OCI-LY1 (cell line): ENCODE data around the gene SLC17A8.

Source experiments
- H2AFZ ChIP-seq: fragments of 200-600 bp; sonication (generic), shearing (Covaris generic); 2 replicates; pipeline ENCODE4 v1.6.0; 2014; ENCODE audit warnings: antibody characterized with exemption, mild to moderate bottlenecking, low read length
- H3F3A ChIP-seq: fragments of 200-600 bp; sonication (generic), shearing (Covaris generic); 2 replicates; pipeline ENCODE4 v1.6.0; 2014; ENCODE audit warnings: mild to moderate bottlenecking, antibody characterized with exemption, low read length, moderate library complexity; ENCODE audit not compliant: insufficient read depth
- H3K27ac ChIP-seq: fragments of 200-600 bp; sonication (generic); 2 replicates; pipeline ENCODE4 v1.5.1; 2014; ENCODE audit warnings: low read length, mixed run types, mild to moderate bottlenecking, low read depth; ENCODE audit not compliant: poor library complexity, severe bottlenecking
- H3K27me3 ChIP-seq: fragments of 200-600 bp; sonication (generic); 2 replicates; pipeline ENCODE4 v1.6.0; 2014; ENCODE audit warnings: antibody characterized with exemption, mild to moderate bottlenecking, low read length, moderate library complexity; ENCODE audit not compliant: insufficient read depth
- H3K36me3 ChIP-seq: fragments of 200-600 bp; sonication (generic); 2 replicates; pipeline ENCODE4 v1.6.1; 2014; ENCODE audit warnings: mild to moderate bottlenecking, antibody characterized with exemption, low read length, moderate library complexity, mixed read lengths; ENCODE audit not compliant: insufficient read depth
- H3K4me1 ChIP-seq: fragments of 200-600 bp; sonication (generic); 2 replicates; pipeline ENCODE4 v1.5.1; 2014; ENCODE audit warnings: mild to moderate bottlenecking, low read length, moderate library complexity; ENCODE audit not compliant: insufficient read depth, severe bottlenecking
- H3K4me2 ChIP-seq: fragments of 200-600 bp; sonication (generic), shearing (Covaris generic); 2 replicates; pipeline ENCODE4 v1.6.1; 2014; ENCODE audit warnings: low read length
- H3K4me3 ChIP-seq: fragments of 200-600 bp; sonication (generic); 2 replicates; pipeline ENCODE4 v1.5.1; 2014; ENCODE audit warnings: low read length, low read depth, mild to moderate bottlenecking, mixed read lengths; ENCODE audit not compliant: poor library complexity, severe bottlenecking
- H3K79me2 ChIP-seq: fragments of 200-600 bp; shearing (Covaris generic); 2 replicates; pipeline ENCODE4 v1.6.1; 2016; ENCODE audit warnings: mixed run types, low read length, mixed read lengths; ENCODE audit not compliant: insufficient read depth
- H3K9ac ChIP-seq: fragments of 200-600 bp; sonication (generic), shearing (Covaris generic); 2 replicates; pipeline ENCODE4 v1.6.1; 2014; ENCODE audit warnings: mild to moderate bottlenecking, low read length, mixed read lengths
- H3K9me2 ChIP-seq: fragments of 200-600 bp; sonication (generic), shearing (Covaris generic); 2 replicates; pipeline ENCODE4 v1.6.1; 2014; ENCODE audit warnings: low read depth, mild to moderate bottlenecking, low read length, mixed read lengths
- H3K9me3 ChIP-seq: fragments of 200-600 bp; shearing (Covaris generic); 2 replicates; pipeline ENCODE4 v1.6.1; 2014; ENCODE audit warnings: low read length, mixed read lengths
- H4K20me1 ChIP-seq: fragments of 200-600 bp; sonication (generic), shearing (Covaris generic); 2 replicates; pipeline ENCODE4 v1.6.0; 2016; ENCODE audit warnings: mild to moderate bottlenecking, low read length; ENCODE audit not compliant: insufficient read depth
- CTCF ChIP-seq: fragments of 200-600 bp; sonication (generic), shearing (Covaris generic); IDR thresholded peaks from 2 replicates; pipeline ENCODE4 v1.5.1; 2017; ENCODE audit warnings: mild to moderate bottlenecking, antibody characterized with exemption, low read length, moderate library complexity, mixed read lengths
- EZH2 ChIP-seq: fragments of 200-600 bp; sonication (generic), shearing (Covaris generic); IDR thresholded peaks from 2 replicates; pipeline ENCODE4 v1.8.0; 2017; ENCODE audit warnings: borderline replicate concordance, mixed run types, mild to moderate bottlenecking, antibody characterized with exemption, low read length, moderate library complexity, mixed read lengths

SLC17A8 gene

GRCh38 chr12:100359822-100360221, 2.9 kb downstream of the SLC17A8 start:
- no peak overlapping the region for H3K4me2 ChIP-seq
- no peak overlapping the region for H3K9ac ChIP-seq
- H3K9me3 ChIP-seq, result no peaks in the 10 kb centered on the region
- no peak overlapping the region for H2AFZ ChIP-seq
- H3K27ac ChIP-seq, result no peak overlapping the region
- H3K4me3 ChIP-seq, result no peak overlapping the region
- H3F3A ChIP-seq, result no peaks in the 10 kb centered on the region
- H3K79me2 ChIP-seq, result no peaks in the 10 kb centered on the region
- no peaks in the 10 kb centered on the region for H3K4me1 ChIP-seq
- no peaks in the 10 kb centered on the region for H3K9me2 ChIP-seq
- H4K20me1 ChIP-seq, result no peaks in the 10 kb centered on the region
- H3K36me3 ChIP-seq, result no peaks in the 10 kb centered on the region
- H3K27me3 ChIP-seq, result no peaks in the 10 kb centered on the region
- no peak for TF ChIP-seq CTCF
- TF ChIP-seq EZH2, result no peak

DNA sequence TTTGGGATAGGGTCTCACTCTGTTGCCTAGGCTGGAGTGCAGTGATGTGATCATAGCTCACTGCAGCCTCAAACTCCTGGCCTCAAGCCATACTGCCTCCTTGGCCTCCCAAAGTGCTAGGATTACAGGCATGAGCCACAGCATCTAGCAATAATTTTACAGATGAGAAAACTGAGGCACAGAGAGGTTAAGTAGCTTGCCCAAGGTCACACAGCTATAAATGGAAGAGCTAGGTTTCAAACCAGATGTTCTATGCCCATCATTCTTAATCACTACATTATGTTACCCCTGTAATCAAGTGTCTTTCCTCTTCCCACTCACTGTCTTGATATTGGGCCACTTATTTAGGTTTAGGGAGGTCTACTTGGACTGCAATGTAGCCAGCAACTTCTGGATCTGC, 3.6 kb downstream of the SLC17A8 start:
- Histone ChIP-seq H3K36me3 (no peaks in the 10 kb centered on the region), H3K4me3 (no peak overlapping the region), H3K4me2 (no peak overlapping the region), H3K9ac (no peak overlapping the region), H3K9me2 (no peaks in the 10 kb centered on the region), H3K79me2 (no peaks in the 10 kb centered on the region), H2AFZ (no peak overlapping the region), H3K4me1 (no peaks in the 10 kb centered on the region), H4K20me1 (no peaks in the 10 kb centered on the region), H3K27ac (no peak overlapping the region), H3K9me3 (no peaks in the 10 kb centered on the region), H3F3A (no peaks in the 10 kb centered on the region), H3K27me3 (no peaks in the 10 kb centered on the region)
- TF ChIP-seq EZH2 (no peak), CTCF (no peak)

- H4K20me1 ChIP-seq, result no peaks in the 10 kb centered on the region
- no peak overlapping the region for H3K9ac ChIP-seq
- H3K79me2 ChIP-seq, result no peaks in the 10 kb centered on the region
- H3K4me3 ChIP-seq, result no peak overlapping the region
- no peaks in the 10 kb centered on the region for H3K4me1 ChIP-seq
- H3K9me2 ChIP-seq, result no peaks in the 10 kb centered on the region
- no peak overlapping the region for H3K27ac ChIP-seq
- no peaks in the 10 kb centered on the region for H3K36me3 ChIP-seq
- no peak overlapping the region for H3K4me2 ChIP-seq
- H2AFZ ChIP-seq, result no peak overlapping the region
- TF ChIP-seq EZH2 (no peak), CTCF (no peak)
- H3K9me3 ChIP-seq, result no peaks in the 10 kb centered on the region
- no peaks in the 10 kb centered on the region for H3K27me3 ChIP-seq
- no peaks in the 10 kb centered on the region for H3F3A ChIP-seq
Measured at GRCh38 chr12:100364324-100364723, 7.5 kb downstream of the SLC17A8 start.
